Stimulated activated naive CD8-positive, alpha-beta T cell treated with anti-CD3 and anti-CD28 coated beads, Interleukin-15, amount 100 ng/mL, for 72 hours (primary cell): ENCODE data around the gene KCMF1.

Source experiments
- ATAC-seq: fragments of 150-1000 bp; cut with Tn5 transposase; 2 replicates; pipeline ENCODE4 v1.10.0; 2021; ENCODE audit warnings: mild to moderate bottlenecking, moderate library complexity
- DNase-seq, 2 donors: peaks; one replicate each; pipeline ENCODE4 v3.0.0; 2021 to 2022
- H3K27ac Mint-ChIP-seq, 2 donors: one replicate each; pipeline ENCODE4 v1.8.0; 2022; ENCODE audit warnings: mild to moderate bottlenecking in 2 of 2, mixed read lengths in 2 of 2, moderate library complexity in 2 of 2
- H3K27me3 Mint-ChIP-seq: one replicate; pipeline ENCODE4 v1.8.0; 2022; ENCODE audit warnings: mixed read lengths
- H3K4me1 Mint-ChIP-seq: one replicate; pipeline ENCODE4 v1.8.0; 2022; ENCODE audit warnings: mild to moderate bottlenecking, mixed read lengths
- H3K4me3 Mint-ChIP-seq, 2 donors: one replicate each; pipeline ENCODE4 v1.8.0; 2022; ENCODE audit warnings: mild to moderate bottlenecking in 2 of 2, mixed read lengths in 2 of 2, moderate library complexity in 1 of 2
- H3K9me3 Mint-ChIP-seq, 2 donors: one replicate each; pipeline ENCODE4 v1.8.0; 2022; ENCODE audit warnings: mixed read lengths in 2 of 2

Gene KCMF1

DNA sequence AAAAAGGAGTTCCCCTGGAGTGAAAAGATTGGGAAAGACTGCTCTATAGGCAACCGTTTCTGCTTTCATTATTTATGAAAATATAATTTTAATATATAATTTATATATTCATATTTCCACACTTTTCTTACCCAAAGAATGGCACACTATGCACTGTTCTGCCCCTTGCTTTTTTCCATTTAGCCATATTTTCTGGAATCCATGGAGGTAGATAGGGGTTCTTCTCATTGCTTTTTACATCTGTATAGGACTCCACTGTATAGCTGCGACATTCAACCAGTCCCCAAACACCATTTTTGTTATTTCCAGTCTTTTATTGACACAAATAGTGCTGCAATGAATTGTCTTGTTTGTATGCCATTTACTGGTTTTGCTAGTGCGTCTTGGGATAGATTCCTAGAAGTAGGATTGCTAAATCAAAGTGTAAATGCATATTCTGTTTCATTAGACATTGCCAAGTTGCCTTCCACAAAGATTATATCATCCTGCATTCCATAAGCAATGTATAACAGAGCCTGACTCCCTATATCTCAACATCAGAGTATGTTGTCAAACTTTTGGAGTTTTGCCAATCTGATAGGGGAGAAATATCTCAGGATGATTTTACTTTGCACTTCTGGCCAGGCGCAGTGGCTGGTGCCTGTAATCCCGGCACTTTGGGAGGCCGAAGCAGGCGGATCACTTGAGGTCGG lies 135.7 kb downstream of the KCMF1 start:
- no peaks in the 10 kb centered on the region for H3K9me3 Mint-ChIP-seq
- no peak overlapping the region for H3K27ac Mint-ChIP-seq
- no peak for ATAC-seq
- no peak for DNase-seq
- peaks cover 6% of the 10 kb centered on the region for H3K27me3 Mint-ChIP-seq
- H3K4me1 Mint-ChIP-seq = no peaks in the 10 kb centered on the region
- no peak overlapping the region for H3K4me3 Mint-ChIP-seq
